Fibroblast of pulmonary artery (primary cell): ENCODE measurements around the gene FRAS1.

Source experiments
- DNase-seq: peaks from one replicate; pipeline ENCODE4 v3.0.0-alpha.2; 2010; ENCODE audit warnings: low read depth
- H3K4me3 ChIP-seq: replicated peaks from 2 replicates; pipeline ENCODE4 v1.5.1; 2011; ENCODE audit warnings: low read depth, mild to moderate bottlenecking, control low read depth, low read length, moderate library complexity
- TF ChIP-seq, protein P1 (sequence below): IDR thresholded peaks from 2 replicates; pipeline ENCODE4 v1.5.1; 2011; ENCODE audit warnings: mild to moderate bottlenecking, control low read depth, low read length, inconsistent platforms; ENCODE audit errors: missing control alignments

The FRAS1 gene

DNA sequence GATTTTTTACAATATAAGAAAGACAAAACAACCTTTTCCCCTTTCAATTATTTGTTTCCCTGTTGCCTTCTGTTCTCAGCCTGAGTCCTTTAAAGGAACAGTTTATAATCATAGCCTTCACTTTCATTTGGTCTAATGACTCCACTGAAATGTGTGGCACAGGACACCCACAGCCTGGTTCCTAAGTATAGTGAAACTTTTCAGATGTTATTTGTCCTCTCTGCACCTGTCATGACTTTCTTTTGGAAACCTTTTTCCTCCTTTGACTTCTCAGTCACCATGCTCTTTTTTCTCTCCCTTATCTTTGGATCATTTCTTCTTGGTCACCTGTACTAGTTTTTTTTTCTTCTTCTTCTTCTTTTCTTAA lies 256.6 kb downstream of the FRAS1 start:
- TF ChIP-seq, protein P1, sequence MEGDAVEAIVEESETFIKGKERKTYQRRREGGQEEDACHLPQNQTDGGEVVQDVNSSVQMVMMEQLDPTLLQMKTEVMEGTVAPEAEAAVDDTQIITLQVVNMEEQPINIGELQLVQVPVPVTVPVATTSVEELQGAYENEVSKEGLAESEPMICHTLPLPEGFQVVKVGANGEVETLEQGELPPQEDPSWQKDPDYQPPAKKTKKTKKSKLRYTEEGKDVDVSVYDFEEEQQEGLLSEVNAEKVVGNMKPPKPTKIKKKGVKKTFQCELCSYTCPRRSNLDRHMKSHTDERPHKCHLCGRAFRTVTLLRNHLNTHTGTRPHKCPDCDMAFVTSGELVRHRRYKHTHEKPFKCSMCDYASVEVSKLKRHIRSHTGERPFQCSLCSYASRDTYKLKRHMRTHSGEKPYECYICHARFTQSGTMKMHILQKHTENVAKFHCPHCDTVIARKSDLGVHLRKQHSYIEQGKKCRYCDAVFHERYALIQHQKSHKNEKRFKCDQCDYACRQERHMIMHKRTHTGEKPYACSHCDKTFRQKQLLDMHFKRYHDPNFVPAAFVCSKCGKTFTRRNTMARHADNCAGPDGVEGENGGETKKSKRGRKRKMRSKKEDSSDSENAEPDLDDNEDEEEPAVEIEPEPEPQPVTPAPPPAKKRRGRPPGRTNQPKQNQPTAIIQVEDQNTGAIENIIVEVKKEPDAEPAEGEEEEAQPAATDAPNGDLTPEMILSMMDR = no peak
- H3K4me3 ChIP-seq = no peak overlapping the region
- DNase-seq = no peak

DNA sequence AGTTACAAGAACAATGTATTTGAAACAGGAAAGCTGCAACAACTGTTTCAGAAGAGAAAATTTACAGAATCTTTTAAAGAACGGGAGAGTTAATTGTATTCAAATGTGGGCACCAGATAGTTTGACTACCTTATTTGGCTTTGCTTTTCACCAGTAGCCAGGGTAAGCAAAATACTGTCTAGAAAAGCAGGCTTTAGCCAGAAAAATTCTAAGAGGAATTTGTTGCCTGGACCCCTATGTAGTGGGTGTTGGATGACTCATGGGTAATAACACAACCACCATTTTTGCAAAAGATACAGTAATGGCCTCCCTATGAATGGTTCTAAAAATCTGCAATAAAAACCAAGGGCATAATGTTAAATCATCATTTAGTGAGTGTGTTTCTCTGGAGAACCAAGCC lies 261.0 kb downstream of the FRAS1 start:
- TF ChIP-seq, protein P1 = no peak
- H3K4me3 ChIP-seq = no peak overlapping the region
- no peak for DNase-seq

GRCh38 chr4:78320349-78320935 lies 263.3 kb downstream of the FRAS1 start:
- H3K4me3 ChIP-seq = no peak overlapping the region
- TF ChIP-seq, protein P1 = no peak
- no peak for DNase-seq

- DNase-seq = no peak
- no peak overlapping the region for H3K4me3 ChIP-seq
- TF ChIP-seq, protein P1 = no peak
These were observed 264.9 kb downstream of the FRAS1 start for GRCh38 chr4:78322032-78322431.

- TF ChIP-seq, protein P1 = no peak
- no peak overlapping the region for H3K4me3 ChIP-seq
- DNase-seq = no peak
These were observed 266.3 kb downstream of the FRAS1 start for GRCh38 chr4:78323439-78323838.

DNA sequence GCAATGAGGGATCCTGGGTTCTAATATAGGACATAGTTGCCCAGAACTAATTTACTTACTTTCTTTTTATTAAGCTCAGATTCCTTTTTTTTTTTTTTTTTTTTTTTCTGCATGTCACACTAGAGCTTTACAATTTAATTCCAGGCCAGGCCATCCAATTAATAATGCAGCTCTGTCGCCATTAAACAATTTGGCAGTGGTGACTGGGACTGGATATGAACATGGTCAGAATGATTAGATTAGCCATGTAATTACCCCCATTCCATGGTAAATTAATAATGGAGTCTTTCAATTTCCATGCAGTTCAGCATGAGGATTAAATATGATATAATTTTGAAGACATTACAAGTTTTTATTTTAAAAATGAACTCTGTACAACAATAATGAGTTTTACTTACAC lies 267.5 kb downstream of the FRAS1 start:
- no peak for DNase-seq
- no peak overlapping the region for H3K4me3 ChIP-seq
- TF ChIP-seq, protein P1 = no peak
